ENCODE data around the gene CSPG4.
"Not testable (repeated sequence)": the region's sequence is repeated elsewhere in the genome, so short reads cannot be mapped to it uniquely, and the experiment has no call there.

Gene CSPG4

GRCh38 chr15:75738647-75739325 lies 26.1 kb upstream of the CSPG4 start:
- no CpG with 5 or more reads among the region's 54 CpGs for WGBS, 2 donors (ENCODE audit: extremely low coverage in 2 of 2, insufficient read length in 2 of 2, insufficient replicate concordance in 1 of 2)

GRCh38 chr15:75738014-75738646 lies 25.5 kb upstream of the CSPG4 start:
- Histone ChIP-seq H3K4me2 (ENCODE audit: insufficient read depth, low read length, poor library complexity, severe bottlenecking) (peak overlapping the region; percentile 100), H3K18ac (ENCODE audit: low read length) (peak overlapping the region; percentile 94), H4K8ac (ENCODE audit: low read depth, low read length) (no peak overlapping the region), H2BK15ac (ENCODE audit: low read length) (peak overlapping the region; percentile 85), H2BK120ac (ENCODE audit: low read depth, low read length) (no peak overlapping the region), H3K9ac (ENCODE audit: low read depth, low read length, poor library complexity) (peak overlapping the region; percentile 86), H3K36me3 (replicated peaks in 1 of 2; ENCODE audit: control insufficient read depth in 2 of 2, insufficient read depth in 2 of 2, low read length in 2 of 2) (no peaks in the 10 kb centered on the region), H2BK12ac (ENCODE audit: low read length) (no peak overlapping the region), H4K91ac (ENCODE audit: low read depth, low read length, poor library complexity) (no peak overlapping the region), H3K23ac (ENCODE audit: low read depth, low read length, poor library complexity) (peak overlapping the region; percentile 55), H2AK5ac (ENCODE audit: low read depth, low read length) (no peak overlapping the region), H2AFZ (ENCODE audit: low read length) (peak overlapping the region; percentile 96), H3K27me3 (ENCODE audit: control insufficient read depth in 3 of 3, insufficient read depth in 3 of 3, low read depth in 1 of 3, low read length in 3 of 3) (peaks cover 0 to 26% (median 13%) of the 10 kb centered on the region in 3 experiments), H3K4me3 (ENCODE audit: low read length in 2 of 2) (peak overlapping the region; percentile 56 to 85), H3K27ac (replicated peaks; ENCODE audit: low read length) (no peak overlapping the region), H3K79me1 (ENCODE audit: low read depth, low read length) (peaks cover 3% of the 10 kb centered on the region), H3K4ac (ENCODE audit: low read length) (no peak overlapping the region), H3K9me3 (replicated peaks in 1 of 2; ENCODE audit: control insufficient read depth in 2 of 2, insufficient read depth in 1 of 2, low read depth in 1 of 2, low read length in 2 of 2) (peaks cover 0 to 2% of the 10 kb centered on the region in 2 donors), H3K14ac (ENCODE audit: low read length) (peak overlapping the region; percentile 97), H2BK5ac (ENCODE audit: low read length) (peak overlapping the region; percentile 24), H3K4me1 (ENCODE audit: control insufficient read depth in 2 of 2, insufficient read depth in 1 of 2, low read depth in 1 of 2, low read length in 2 of 2) (peaks cover 0 to 2% of the 10 kb centered on the region in 2 donors)
- WGBS, 2 donors (ENCODE audit: extremely low coverage in 2 of 2, insufficient read length in 2 of 2, insufficient replicate concordance in 1 of 2) = no CpG with 5 or more reads among the region's 47 CpGs
- DNase-seq (ENCODE audit: low spot score) = no peak

More at GRCh38 chr15:75738647-75739325, 26.1 kb upstream of the CSPG4 start:
- Histone ChIP-seq H3K9me3 (replicated peaks in 1 of 2; ENCODE audit: control insufficient read depth in 2 of 2, insufficient read depth in 1 of 2, low read depth in 1 of 2, low read length in 2 of 2) (peaks cover 0 to 2% of the 10 kb centered on the region in 2 donors), H3K4me3 (ENCODE audit: low read length in 2 of 2) (peak overlapping the region; percentile 56 to 85), H2BK120ac (ENCODE audit: low read depth, low read length) (peak overlapping the region; percentile 19), H3K79me1 (ENCODE audit: low read depth, low read length) (no peaks in the 10 kb centered on the region), H3K27ac (replicated peaks; ENCODE audit: low read length) (no peak overlapping the region), H3K4me2 (ENCODE audit: insufficient read depth, low read length, poor library complexity, severe bottlenecking) (peak overlapping the region; percentile 100), H2BK5ac (ENCODE audit: low read length) (peak overlapping the region; percentile 11), H3K36me3 (replicated peaks in 1 of 2; ENCODE audit: control insufficient read depth in 2 of 2, insufficient read depth in 2 of 2, low read length in 2 of 2) (no peaks in the 10 kb centered on the region), H3K27me3 (ENCODE audit: control insufficient read depth in 3 of 3, insufficient read depth in 3 of 3, low read depth in 1 of 3, low read length in 3 of 3) (peaks cover 0 to 26% (median 13%) of the 10 kb centered on the region in 3 experiments), H2AFZ (ENCODE audit: low read length) (peak overlapping the region; percentile 96), H3K9ac (ENCODE audit: low read depth, low read length, poor library complexity) (peak overlapping the region; percentile 86), H3K4ac (ENCODE audit: low read length) (no peak overlapping the region), H2BK12ac (ENCODE audit: low read length) (peak overlapping the region; percentile 97), H4K91ac (ENCODE audit: low read depth, low read length, poor library complexity) (peak overlapping the region; percentile 9), H3K23ac (ENCODE audit: low read depth, low read length, poor library complexity) (peak overlapping the region; percentile 44), H3K4me1 (ENCODE audit: control insufficient read depth in 2 of 2, insufficient read depth in 1 of 2, low read depth in 1 of 2, low read length in 2 of 2) (peaks cover 0 to 2% of the 10 kb centered on the region in 2 donors), H3K18ac (ENCODE audit: low read length) (peak overlapping the region; percentile 99), H3K14ac (ENCODE audit: low read length) (peak overlapping the region; percentile 84), H2BK15ac (ENCODE audit: low read length) (peak overlapping the region; percentile 96), H2AK5ac (ENCODE audit: low read depth, low read length) (peak overlapping the region; percentile 58), H4K8ac (ENCODE audit: low read depth, low read length) (no peak overlapping the region)
- peak; percentile 91 for DNase-seq (ENCODE audit: low spot score)

- not testable (repeated sequence) for H4K91ac ChIP-seq (ENCODE audit: low read depth, low read length, poor library complexity); H3K4ac ChIP-seq (ENCODE audit: low read length); H2BK15ac ChIP-seq (ENCODE audit: low read length); H3K4me1 ChIP-seq (ENCODE audit: control insufficient read depth in 2 of 2, insufficient read depth in 1 of 2, low read depth in 1 of 2, low read length in 2 of 2); H2BK120ac ChIP-seq (ENCODE audit: low read depth, low read length); H3K79me1 ChIP-seq (ENCODE audit: low read depth, low read length); H4K8ac ChIP-seq (ENCODE audit: low read depth, low read length); H2AK5ac ChIP-seq (ENCODE audit: low read depth, low read length); H3K18ac ChIP-seq (ENCODE audit: low read length); H3K9ac ChIP-seq (ENCODE audit: low read depth, low read length, poor library complexity); H2BK12ac ChIP-seq (ENCODE audit: low read length); H3K9me3 ChIP-seq (replicated peaks in 1 of 2; ENCODE audit: control insufficient read depth in 2 of 2, insufficient read depth in 1 of 2, low read depth in 1 of 2, low read length in 2 of 2); H3K23ac ChIP-seq (ENCODE audit: low read depth, low read length, poor library complexity); H3K14ac ChIP-seq (ENCODE audit: low read length); DNase-seq (ENCODE audit: low spot score); H3K36me3 ChIP-seq (replicated peaks in 1 of 2; ENCODE audit: control insufficient read depth in 2 of 2, insufficient read depth in 2 of 2, low read length in 2 of 2); H3K27ac ChIP-seq (replicated peaks; ENCODE audit: low read length)
- Histone ChIP-seq H2AFZ (ENCODE audit: low read length) (peak overlapping the region; percentile 96), H3K4me2 (ENCODE audit: insufficient read depth, low read length, poor library complexity, severe bottlenecking) (peak overlapping the region; percentile 100), H3K4me3 (ENCODE audit: low read length in 2 of 2) (peak overlapping the region; percentile 56 to 85), H2BK5ac (ENCODE audit: low read length) (peak overlapping the region; percentile 24), H3K27me3 (ENCODE audit: control insufficient read depth in 3 of 3, insufficient read depth in 3 of 3, low read depth in 1 of 3, low read length in 3 of 3) (peaks cover 0 to 26% (median 13%) of the 10 kb centered on the region in 3 experiments)
- WGBS, 2 donors (ENCODE audit: extremely low coverage in 2 of 2, insufficient read length in 2 of 2, insufficient replicate concordance in 1 of 2) = no CpG with 5 or more reads among the region's 14 CpGs
Measured at GRCh38 chr15:75737116-75738013, 24.7 kb upstream of the CSPG4 start.

All from neuronal stem cell (in vitro differentiated cells).